NB4 (cell line): ENCODE measurements around the gene RHOH.
"Not testable (repeated sequence)": the region's sequence is repeated elsewhere in the genome, so short reads cannot be mapped to it uniquely, and the experiment has no call there.

Experiments used
- DNase-seq: peaks from one replicate; pipeline ENCODE4 v3.0.0; 2010; ENCODE audit warnings: low read depth
- H3K4me3 ChIP-seq: one replicate; pipeline ENCODE4 v1.5.1; 2011; ENCODE audit warnings: mild to moderate bottlenecking, low read depth, low read length, moderate library complexity
- MYC ChIP-seq: IDR thresholded peaks from 2 replicates; pipeline ENCODE4 v1.6.1; 2011; ENCODE audit warnings: low read depth, low read length
- POLR2A ChIP-seq: IDR thresholded peaks from 2 replicates; pipeline ENCODE4 v1.6.1; 2011; ENCODE audit warnings: mild to moderate bottlenecking; ENCODE audit not compliant: insufficient read length; ENCODE audit errors: extremely low read depth
- TF ChIP-seq, protein P1 (sequence below): IDR thresholded peaks from 2 replicates; pipeline ENCODE4 v1.6.1; 2011; ENCODE audit warnings: low read depth, low read length
- TF ChIP-seq, protein P2 (sequence below): IDR thresholded peaks from one replicate; pipeline ENCODE4 v1.5.1; 2012; ENCODE audit warnings: low read depth, low read length

The RHOH gene, protein sequence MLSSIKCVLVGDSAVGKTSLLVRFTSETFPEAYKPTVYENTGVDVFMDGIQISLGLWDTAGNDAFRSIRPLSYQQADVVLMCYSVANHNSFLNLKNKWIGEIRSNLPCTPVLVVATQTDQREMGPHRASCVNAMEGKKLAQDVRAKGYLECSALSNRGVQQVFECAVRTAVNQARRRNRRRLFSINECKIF

DNA sequence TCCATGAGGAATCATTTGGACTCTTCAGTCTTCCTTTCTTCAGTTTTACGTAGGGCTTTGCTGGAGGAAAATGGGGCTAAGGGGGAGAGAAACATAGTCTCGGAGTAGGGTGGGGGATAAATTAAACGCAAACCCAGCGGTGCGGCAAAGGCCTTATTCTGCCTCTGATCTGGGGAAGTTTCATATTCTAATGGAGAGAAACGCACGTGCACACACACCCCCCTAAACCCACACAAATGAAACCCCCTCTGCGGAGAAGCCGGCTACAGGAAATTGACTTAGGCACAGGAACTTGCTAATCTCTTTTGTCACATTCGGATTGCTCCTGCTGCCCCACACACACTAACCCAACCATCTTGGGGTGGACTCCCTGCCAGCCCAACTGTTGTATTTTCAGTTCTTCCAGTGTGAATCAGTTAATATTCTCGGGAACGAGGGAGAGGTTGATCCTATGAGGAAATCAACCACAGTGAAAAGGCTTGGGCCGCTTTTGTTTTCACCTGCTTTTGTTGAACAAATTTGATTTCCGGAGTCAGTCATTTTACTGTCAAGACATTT, at the start of gene RHOH:
Gene RHOH, plus strand, starts transcription at position 308 of the 558 bp plus-strand sequence. CDS start 46,356 bp downstream, outside the sequence.
- DNase-seq, result peak; percentile 75
- peak; percentile 53 for TF ChIP-seq POLR2A
- TF ChIP-seq, protein P1, sequence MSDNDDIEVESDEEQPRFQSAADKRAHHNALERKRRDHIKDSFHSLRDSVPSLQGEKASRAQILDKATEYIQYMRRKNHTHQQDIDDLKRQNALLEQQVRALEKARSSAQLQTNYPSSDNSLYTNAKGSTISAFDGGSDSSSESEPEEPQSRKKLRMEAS, result peak; percentile 98
- peak; percentile 91 for TF ChIP-seq MYC
- TF ChIP-seq, protein P2, sequence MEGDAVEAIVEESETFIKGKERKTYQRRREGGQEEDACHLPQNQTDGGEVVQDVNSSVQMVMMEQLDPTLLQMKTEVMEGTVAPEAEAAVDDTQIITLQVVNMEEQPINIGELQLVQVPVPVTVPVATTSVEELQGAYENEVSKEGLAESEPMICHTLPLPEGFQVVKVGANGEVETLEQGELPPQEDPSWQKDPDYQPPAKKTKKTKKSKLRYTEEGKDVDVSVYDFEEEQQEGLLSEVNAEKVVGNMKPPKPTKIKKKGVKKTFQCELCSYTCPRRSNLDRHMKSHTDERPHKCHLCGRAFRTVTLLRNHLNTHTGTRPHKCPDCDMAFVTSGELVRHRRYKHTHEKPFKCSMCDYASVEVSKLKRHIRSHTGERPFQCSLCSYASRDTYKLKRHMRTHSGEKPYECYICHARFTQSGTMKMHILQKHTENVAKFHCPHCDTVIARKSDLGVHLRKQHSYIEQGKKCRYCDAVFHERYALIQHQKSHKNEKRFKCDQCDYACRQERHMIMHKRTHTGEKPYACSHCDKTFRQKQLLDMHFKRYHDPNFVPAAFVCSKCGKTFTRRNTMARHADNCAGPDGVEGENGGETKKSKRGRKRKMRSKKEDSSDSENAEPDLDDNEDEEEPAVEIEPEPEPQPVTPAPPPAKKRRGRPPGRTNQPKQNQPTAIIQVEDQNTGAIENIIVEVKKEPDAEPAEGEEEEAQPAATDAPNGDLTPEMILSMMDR, result no peak
- peak within 1 kb of the TSS; percentile 61 for H3K4me3 ChIP-seq

DNA sequence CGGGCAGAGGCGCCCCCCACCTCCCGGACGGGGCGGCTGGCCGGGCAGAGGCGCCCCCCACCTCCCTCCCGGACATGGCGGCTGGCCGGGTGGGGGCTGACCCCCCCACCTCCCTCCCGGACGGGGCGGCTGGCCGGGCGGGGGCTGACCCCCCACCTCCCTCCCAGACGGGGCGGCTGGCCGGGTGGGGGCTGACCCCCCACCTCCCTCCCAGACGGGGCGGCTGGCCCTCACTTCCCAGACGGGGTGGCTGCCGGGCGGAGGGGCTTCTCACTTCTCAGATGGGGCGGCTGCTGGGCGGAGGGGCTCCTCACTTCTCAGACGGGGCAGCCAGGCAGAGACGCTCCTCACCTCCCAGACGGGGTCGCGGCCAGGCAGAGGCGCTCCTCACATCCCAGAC, 49.3 kb upstream of the RHOH start:
- DNase-seq, result not testable (repeated sequence)

DNA sequence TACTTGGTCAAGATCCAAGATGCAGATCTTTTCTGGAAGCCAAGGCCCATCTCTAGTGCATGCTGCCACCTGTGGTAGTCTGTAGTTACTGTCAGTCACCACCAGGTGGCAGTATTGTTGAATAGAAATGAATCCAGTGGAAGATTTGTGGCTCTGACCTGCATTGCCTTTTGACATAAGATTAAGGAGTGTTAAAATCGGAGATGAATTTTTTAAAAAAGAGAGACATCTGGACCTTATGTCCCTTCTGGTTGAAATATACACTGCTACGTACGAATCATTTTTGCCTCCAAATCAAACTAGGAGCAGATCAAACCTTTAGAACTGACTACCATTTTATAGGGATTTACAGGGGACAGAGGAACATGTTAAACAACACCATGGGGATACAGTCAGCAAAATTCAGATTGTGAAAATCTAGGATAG, 46.9 kb upstream of the RHOH start:
- H3K4me3 ChIP-seq, result no peak overlapping the region
- TF ChIP-seq, protein P1, result peak; percentile 69
- TF ChIP-seq, protein P2, result peak; percentile 88
- TF ChIP-seq POLR2A (no peak), MYC (peak; percentile 69; the same call in 1 of the 2 replicates)
- peak; percentile 91 for DNase-seq

More for the DNA sequence above, 49.3 kb upstream of the RHOH start:
- not testable (repeated sequence) for H3K4me3 ChIP-seq

DNA sequence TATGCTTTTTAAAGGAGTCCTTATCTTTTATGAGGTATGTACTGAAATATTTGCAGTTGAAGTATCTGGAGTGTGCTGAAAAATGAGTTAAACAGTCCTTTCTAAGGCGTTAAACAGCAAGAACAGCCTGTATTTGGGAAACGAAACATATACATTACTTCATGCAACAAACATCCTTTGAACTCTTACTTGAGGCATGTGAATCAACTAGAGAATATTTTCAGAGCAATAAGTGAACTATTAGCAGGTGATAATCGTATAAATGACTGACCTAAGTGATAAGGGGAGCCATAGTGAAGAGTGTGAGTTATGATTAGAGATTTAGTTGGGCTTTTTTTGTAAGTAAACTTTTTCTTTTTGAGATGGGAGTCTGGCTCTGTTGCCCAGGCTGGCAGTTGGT, 45.9 kb upstream of the RHOH start:
- no peak for TF ChIP-seq POLR2A
- TF ChIP-seq MYC, result no peak
- TF ChIP-seq, protein P1, result no peak
- H3K4me3 ChIP-seq, result no peak overlapping the region

DNA sequence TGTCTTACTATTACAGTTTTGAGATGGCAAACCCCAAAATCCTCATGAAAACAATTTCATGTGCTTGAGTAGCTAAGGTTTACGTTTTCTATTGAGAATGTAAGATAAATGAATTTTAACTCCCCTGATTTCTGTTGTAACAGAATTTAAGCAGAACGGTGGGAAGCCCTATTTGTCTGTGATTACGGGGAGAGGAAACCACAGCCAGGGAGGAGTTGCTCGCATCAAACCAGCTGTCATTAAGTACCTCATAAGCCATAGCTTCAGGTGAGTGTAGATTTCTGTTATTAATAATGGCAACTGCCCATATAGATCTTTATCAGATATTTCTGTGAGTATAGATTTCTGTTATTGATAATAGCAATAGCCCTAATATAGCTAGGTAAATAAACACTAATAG, 44.2 kb upstream of the RHOH start:
- no peak for DNase-seq
- no peak for TF ChIP-seq MYC
- no peak for TF ChIP-seq POLR2A
- TF ChIP-seq, protein P2, result no peak
- TF ChIP-seq, protein P1, result no peak
- H3K4me3 ChIP-seq, result no peak overlapping the region

More for the DNA sequence above, 45.9 kb upstream of the RHOH start:
- no peak for DNase-seq

DNA sequence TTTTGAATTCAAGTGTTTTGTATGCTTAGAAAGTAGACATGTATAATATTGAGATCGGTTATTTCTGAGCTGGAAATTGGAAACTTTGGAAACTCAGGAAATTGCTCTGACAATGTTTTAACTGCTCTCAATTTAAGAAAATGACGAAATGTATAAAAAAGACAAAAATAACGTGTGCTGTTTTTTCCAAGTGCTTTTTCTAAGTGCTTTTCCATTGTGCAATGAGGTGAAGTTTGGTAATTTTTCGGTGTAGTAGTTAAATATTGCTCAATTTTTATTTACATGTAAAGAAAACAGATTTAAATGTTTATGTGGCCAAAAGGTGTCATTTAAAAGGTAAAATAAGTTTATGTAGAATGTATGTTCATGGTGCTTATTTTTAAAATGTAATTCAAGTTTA, 39.4 kb upstream of the RHOH start:
- TF ChIP-seq MYC (no peak), POLR2A (no peak)
- TF ChIP-seq, protein P1, result no peak
- TF ChIP-seq, protein P2, result no peak
- peak; percentile 56 for DNase-seq
- H3K4me3 ChIP-seq, result no peak overlapping the region

DNA sequence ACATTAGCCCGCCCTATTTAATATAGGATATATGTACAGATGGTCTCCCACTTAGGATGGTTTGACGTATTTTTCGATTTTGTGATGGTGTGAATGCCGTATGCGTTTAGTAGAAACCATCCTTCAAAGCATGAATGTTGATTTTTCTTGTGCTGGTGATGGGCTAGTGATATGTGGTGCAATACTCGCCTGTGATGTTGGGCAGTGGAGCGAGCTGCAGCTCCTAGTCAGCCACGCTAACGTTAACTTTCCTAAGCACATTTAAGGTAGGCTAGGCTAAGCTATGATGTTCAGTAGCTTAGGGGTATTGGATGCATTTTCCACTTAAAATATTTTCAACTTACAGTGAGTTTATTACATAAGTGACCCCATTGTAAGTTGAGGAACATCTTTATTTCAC, 36.6 kb upstream of the RHOH start:
- DNase-seq, result no peak
- no peak overlapping the region for H3K4me3 ChIP-seq
- TF ChIP-seq, protein P2, result no peak
- TF ChIP-seq MYC (no peak), POLR2A (no peak)
- TF ChIP-seq, protein P1, result no peak
